ENCODE data around the gene CYP2W1. TPM values are rescaled to one million over a fixed set of nuclear protein-coding genes. Genes with fewer than 3 reads are reported as not detected.

The CYP2W1 gene
- total RNA-seq, 1 donor from 2014 or later, result not detected

GRCh38 chr7:1022356-1022755, 39.4 kb downstream of the CYP2W1 start:
- ATAC-seq, result no peak
- TF ChIP-seq, protein P1, sequence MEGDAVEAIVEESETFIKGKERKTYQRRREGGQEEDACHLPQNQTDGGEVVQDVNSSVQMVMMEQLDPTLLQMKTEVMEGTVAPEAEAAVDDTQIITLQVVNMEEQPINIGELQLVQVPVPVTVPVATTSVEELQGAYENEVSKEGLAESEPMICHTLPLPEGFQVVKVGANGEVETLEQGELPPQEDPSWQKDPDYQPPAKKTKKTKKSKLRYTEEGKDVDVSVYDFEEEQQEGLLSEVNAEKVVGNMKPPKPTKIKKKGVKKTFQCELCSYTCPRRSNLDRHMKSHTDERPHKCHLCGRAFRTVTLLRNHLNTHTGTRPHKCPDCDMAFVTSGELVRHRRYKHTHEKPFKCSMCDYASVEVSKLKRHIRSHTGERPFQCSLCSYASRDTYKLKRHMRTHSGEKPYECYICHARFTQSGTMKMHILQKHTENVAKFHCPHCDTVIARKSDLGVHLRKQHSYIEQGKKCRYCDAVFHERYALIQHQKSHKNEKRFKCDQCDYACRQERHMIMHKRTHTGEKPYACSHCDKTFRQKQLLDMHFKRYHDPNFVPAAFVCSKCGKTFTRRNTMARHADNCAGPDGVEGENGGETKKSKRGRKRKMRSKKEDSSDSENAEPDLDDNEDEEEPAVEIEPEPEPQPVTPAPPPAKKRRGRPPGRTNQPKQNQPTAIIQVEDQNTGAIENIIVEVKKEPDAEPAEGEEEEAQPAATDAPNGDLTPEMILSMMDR (IDR thresholded peaks at IDR 0.05), result no peak

GRCh38 chr7:1022801-1023465, 40.0 kb downstream of the CYP2W1 start:
- Histone ChIP-seq H3K36me3 (peaks cover 26% of the 10 kb centered on the region), H3K9me3 (no peaks in the 10 kb centered on the region), H3K27ac (no peak overlapping the region), H3K4me3 (no peak overlapping the region), H3K4me1 (peaks cover 11% of the 10 kb centered on the region), H3K27me3 (ENCODE audit: low read depth) (no peaks in the 10 kb centered on the region)
- intact Hi-C loops (cut with DNase I), result no loop called here
- no peak for ATAC-seq
- TF ChIP-seq, protein P1 (IDR thresholded peaks at IDR 0.05), result no peak
- no peak for DNase-seq

More at GRCh38 chr7:1022356-1022755, 39.4 kb downstream of the CYP2W1 start:
- intact Hi-C loops (cut with DNase I), result no loop called here
- peaks cover 10% of the 10 kb centered on the region for H3K4me1 ChIP-seq
- H3K36me3 ChIP-seq, result peaks cover 26% of the 10 kb centered on the region
- H3K27ac ChIP-seq, result no peak overlapping the region
- no peaks in the 10 kb centered on the region for H3K27me3 ChIP-seq (ENCODE audit: low read depth)
- H3K4me3 ChIP-seq, result no peak overlapping the region
- DNase-seq, result no peak
- no peaks in the 10 kb centered on the region for H3K9me3 ChIP-seq

DNA sequence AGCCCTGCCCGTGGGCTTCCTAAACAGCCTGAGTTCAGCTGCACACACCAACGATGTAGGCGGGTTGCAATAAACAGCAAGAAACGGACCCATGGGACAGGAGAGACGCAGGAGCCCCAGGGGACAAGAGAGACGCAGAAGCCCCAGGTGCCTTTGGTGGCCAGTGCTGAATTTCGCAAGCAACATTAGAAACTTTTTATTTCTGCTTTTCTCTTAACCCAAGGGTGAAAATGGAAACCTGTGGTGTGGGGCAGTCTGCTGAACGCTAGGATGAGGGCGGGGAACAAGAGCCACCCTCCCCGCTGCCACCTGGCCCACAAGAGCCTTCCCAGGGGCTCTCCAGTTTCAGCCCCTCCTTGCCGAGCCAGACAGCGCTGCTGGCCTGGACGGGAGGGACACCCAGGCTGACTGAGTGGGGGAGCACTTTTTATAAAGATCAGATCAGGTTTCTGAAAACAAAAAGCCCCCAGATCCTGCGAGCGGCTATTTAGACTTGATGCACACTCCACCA, 41.4 kb downstream of the CYP2W1 start:
- Histone ChIP-seq H3K27me3 (ENCODE audit: low read depth) (no peaks in the 10 kb centered on the region), H3K36me3 (peaks cover 20% of the 10 kb centered on the region), H3K9me3 (no peaks in the 10 kb centered on the region), H3K4me3 (no peak overlapping the region), H3K4me1 (peaks cover 18% of the 10 kb centered on the region), H3K27ac (no peak overlapping the region)
- ATAC-seq (no peak), DNase-seq (no peak)
- intact Hi-C loops (cut with DNase I), result no loop called here
- TF ChIP-seq, protein P1 (IDR thresholded peaks at IDR 0.05), result no peak

DNA sequence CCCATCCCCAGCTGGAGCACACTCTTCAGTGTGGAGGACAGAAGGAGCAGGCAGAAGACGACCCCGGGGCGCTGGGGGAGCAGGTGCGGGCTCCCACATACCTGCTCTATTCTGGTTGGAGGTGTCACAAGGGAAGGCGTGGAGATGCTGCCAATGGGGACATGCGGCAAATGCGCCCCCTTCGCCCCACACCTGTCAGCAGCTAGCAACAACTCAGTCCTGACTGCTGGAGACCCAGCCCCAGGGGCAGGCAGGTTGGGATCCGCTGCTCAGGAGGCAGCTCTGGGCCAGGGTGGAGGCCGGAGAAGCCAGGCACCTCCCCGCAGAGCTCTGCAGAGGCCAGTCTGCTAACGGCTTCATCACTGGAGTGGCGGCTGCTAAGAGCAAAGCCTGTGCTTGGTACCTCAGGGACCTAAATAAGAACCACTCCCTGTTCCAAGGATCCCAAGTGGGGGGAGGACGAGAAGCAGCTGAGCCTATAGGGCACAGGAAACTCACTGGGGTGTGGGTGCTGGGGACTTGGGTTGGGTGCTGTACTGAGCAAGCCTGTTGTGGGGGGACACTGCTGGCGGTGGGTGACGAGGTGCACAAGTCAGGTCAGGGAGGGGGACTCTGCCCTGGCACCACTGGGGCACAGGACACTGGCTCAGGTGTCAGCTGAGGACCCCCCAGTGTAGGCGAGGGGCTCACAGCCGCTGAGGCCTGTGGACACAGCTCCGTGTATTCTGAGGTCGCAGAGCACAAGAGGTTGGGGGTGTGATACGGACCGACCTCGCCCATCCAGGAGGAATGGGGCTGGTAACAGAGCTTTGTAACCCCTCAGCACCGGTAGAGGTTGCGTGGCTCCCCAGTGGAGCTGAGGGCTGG, 42.1 kb downstream of the CYP2W1 start:
- H3K4me3 ChIP-seq, result no peak overlapping the region
- H3K9me3 ChIP-seq, result no peaks in the 10 kb centered on the region
- H3K36me3 ChIP-seq, result peaks cover 20% of the 10 kb centered on the region
- no peak for ATAC-seq
- H3K27me3 ChIP-seq (ENCODE audit: low read depth), result no peaks in the 10 kb centered on the region
- TF ChIP-seq, protein P1 (IDR thresholded peaks at IDR 0.05), result no peak
- intact Hi-C loops (cut with DNase I), result no loop called here
- DNase-seq, result no peak
- H3K27ac ChIP-seq, result no peak overlapping the region
- peaks cover 23% of the 10 kb centered on the region for H3K4me1 ChIP-seq

- DNase-seq (no peak), ATAC-seq (no peak)
- Histone ChIP-seq H3K9me3 (no peaks in the 10 kb centered on the region), H3K4me3 (no peak overlapping the region), H3K36me3 (peaks cover 20% of the 10 kb centered on the region), H3K4me1 (peaks cover 23% of the 10 kb centered on the region), H3K27me3 (ENCODE audit: low read depth) (no peaks in the 10 kb centered on the region), H3K27ac (no peak overlapping the region)
- TF ChIP-seq, protein P1 (IDR thresholded peaks at IDR 0.05), result no peak
- intact Hi-C loops (cut with DNase I), result no loop called here
These were observed 43.0 kb downstream of the CYP2W1 start for GRCh38 chr7:1025743-1026581.

All from lower lobe of right lung (tissue), 2 donors.